Measurements from ENCODE around the gene C1orf159.

GRCh38 chr1:1067284-1067859 lies 48.5 kb downstream of the C1orf159 start:
- no peak for TF ChIP-seq POLR2A (IDR thresholded peaks at IDR 0.05; ENCODE audit: low read length)
- no peak for TF ChIP-seq GATA1 (IDR thresholded peaks at IDR 0.05; ENCODE audit: low read depth, low read length)

Data from erythroblast (primary cell).